Epithelial cell of proximal tubule (primary cell): ENCODE data around the gene SLAMF9. TPM values are rescaled to one million over a fixed set of nuclear protein-coding genes. Genes with fewer than 3 reads are reported as not detected.

ENCODE experiments used
- DNase-seq: peaks from one replicate; pipeline ENCODE4 v3.0.0-alpha.2; 2011; ENCODE audit warnings: low read depth
- H3K4me3 ChIP-seq: 2 replicates; pipeline ENCODE4 v1.5.1; 2011; ENCODE audit warnings: low read depth, mild to moderate bottlenecking, low read length
- CTCF ChIP-seq: conservative IDR thresholded peaks from 2 replicates; pipeline ENCODE4 v1.5.1; 2012; ENCODE audit warnings: low read depth, mild to moderate bottlenecking, low read length
- total RNA-seq: library from RNA; depleted of rRNA; stranded (reverse); fragments of >200 nt; gene quantifications from 2 replicates; pipeline ENCODE4 v1.2.3, GENCODE V29; 2015

SLAMF9 gene
- total RNA-seq, 1 donor from 2014 or later: not detected

- TF ChIP-seq CTCF: no peak
- H3K4me3 ChIP-seq: no peak overlapping the region
- no peak for DNase-seq
Measured at GRCh38 chr1:159959451-159959850, 5.4 kb upstream of the SLAMF9 start.

GRCh38 chr1:159958719-159959380, 4.8 kb upstream of the SLAMF9 start:
- TF ChIP-seq CTCF: no peak
- no peak for DNase-seq
- no peak overlapping the region for H3K4me3 ChIP-seq

- DNase-seq: no peak
- TF ChIP-seq CTCF: no peak
- no peak overlapping the region for H3K4me3 ChIP-seq
Measured at GRCh38 chr1:159957824-159958268, 3.8 kb upstream of the SLAMF9 start.

- DNase-seq: no peak
- no peak for TF ChIP-seq CTCF
- H3K4me3 ChIP-seq: no peak overlapping the region
Measured at GRCh38 chr1:159955456-159955855, 1.4 kb upstream of the SLAMF9 start.

- TF ChIP-seq CTCF: no peak
- DNase-seq: no peak
- no peak overlapping the region for H3K4me3 ChIP-seq
Measured at GRCh38 chr1:159952932-159953331, 1.1 kb downstream of the SLAMF9 start.

GRCh38 chr1:159951551-159951950, 2.5 kb downstream of the SLAMF9 start:
- no peak for DNase-seq
- no peak overlapping the region for H3K4me3 ChIP-seq
- no peak for TF ChIP-seq CTCF

- no peak for DNase-seq
- no peak for TF ChIP-seq CTCF
- H3K4me3 ChIP-seq: no peak overlapping the region
Measured at GRCh38 chr1:159951016-159951415, 3.0 kb downstream of the SLAMF9 start.
